RCC 7860 (cell line): ENCODE measurements around the gene ANP32A.

ENCODE experiments used
- DNase-seq: peaks from one replicate; pipeline ENCODE4 v3.0.0-alpha.2; 2015; ENCODE audit warnings: low spot score
- FAIRE-seq: peaks from 2 replicates; lab custom pipeline; 2012; peaks lifted over from hg19 to GRCh38; lab: Jason Lieb, UNC

ANP32A gene

DNA sequence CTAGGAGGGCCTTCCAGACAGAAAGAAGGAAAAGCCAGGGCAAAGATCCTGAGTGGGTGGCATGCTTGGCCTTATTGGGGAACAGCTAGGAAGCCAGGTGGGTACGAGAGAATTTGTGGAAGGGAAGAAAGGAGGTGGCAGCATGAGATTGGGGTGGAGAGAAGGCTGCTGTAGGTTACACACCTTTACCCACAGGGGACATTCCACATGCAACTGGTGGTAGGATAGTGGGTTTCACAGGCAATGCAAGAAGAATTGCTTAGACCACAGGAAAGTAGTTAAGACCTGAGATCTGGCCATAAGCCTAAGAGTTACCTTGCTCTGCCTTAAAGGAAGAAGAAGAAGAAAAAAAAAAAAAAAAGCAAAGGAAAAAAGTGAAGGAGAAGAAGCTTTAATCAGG, 19.8 kb downstream of the ANP32A start:
- FAIRE-seq (no peak), DNase-seq (no peak)

DNA sequence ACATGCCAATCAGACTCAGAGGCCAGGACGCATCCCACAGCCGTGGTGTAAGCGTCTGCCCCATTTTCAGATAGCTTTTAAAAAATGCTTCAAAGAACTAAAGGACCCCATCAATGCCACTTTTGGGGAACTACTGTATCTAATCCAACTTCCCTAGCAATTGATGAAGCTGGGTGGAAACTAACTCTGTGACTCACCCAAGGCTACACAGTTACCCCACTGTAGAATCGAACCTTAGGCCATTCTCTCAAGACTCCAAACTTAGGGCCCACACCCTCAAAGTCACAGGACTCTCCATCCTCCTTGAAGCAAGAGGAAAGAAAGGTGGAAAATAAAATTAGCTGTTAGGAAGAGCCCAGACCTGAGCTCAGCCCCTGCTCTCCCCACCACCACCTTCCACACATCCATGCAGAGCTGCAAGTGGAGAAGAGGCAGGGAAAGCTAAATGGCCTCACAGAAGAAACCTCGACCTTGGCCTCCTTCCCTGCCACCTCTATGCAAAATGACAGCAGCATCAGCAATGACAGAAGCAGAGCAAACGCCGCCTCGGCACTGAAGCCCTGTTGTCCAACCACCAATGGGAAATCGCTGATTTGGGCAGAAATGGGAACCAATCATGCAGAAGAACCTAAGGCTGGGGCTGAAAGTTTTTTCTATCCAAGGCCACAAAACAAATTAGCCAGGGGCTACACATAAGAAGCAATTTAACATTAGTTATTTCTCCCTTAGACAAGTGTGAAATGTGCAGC, 22.2 kb downstream of the ANP32A start:
- FAIRE-seq (no peak), DNase-seq (no peak)

DNA sequence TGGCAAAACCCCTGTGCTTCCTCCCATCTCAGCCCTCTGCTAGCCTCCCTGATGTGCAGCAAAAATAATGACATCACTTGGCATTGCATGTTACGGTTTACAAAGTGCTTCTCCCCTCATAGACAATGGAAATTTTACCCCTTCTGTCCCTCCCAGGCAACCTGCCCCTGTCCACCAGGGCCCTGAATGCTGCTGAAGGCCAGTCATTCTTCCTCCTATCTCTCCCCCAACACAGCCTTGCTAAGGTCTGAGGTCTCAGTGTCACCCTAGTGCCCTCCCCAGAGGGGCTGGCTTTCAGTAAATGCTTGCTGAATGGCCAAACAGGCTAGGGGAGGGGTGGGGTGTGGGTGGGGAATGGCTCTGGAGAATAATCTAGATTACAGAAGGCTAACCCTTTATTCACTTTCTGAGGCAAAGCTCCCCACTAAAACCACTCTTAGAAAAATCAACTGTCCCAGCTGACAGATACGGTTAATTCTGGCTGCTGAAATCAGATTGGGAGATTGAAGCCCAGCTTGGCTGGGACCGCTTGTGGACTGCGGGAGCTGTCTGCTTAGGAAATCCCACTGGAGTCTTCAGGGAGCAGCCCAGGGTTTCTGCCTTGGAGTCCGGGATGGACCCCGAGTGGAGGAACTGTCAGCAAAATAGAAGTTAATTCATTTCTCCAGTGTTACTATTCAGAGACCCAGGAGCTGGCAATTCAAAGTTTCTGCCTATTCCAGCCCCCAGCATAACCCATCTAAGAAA, 22.9 kb downstream of the ANP32A start:
- DNase-seq = no peak
- FAIRE-seq = no peak

DNA sequence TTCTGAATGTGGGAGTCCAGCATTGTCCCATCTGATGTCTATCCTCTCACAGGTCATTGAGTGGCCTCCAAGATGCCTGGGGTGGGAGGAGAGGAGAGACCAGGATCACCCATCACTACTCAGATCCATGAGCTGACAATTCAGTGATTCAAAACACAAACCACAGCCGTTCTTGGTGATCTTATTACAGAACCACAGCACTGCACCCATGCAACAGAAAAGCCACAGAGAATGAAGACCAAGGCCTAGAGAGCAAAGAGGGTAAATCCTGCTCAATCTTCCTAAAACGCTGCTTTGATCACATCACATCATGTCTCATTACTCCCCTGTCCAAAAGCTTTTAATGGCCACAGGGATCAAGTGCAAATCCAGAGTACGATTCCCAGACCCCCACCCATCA, 23.5 kb downstream of the ANP32A start:
- no peak for FAIRE-seq

DNA sequence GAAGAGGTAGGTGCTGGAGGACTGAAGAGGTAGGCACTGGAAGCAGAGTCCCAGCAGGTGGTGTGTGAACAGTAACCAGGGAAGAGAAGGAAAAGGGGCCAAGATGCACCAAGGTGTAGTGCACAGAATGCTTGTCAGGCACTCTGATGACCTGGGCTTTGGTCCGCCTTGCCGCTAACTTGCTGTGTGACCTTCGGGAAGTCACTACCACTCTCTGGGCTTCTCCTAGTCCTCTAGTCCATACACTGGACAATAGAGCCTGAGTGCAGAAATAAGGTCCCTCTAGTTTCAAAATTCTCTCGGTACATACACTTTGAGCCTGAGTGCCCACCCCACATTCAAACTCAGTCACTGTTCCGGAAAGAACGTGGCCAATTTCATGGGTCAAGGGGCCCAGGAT, 24.1 kb downstream of the ANP32A start:
- DNase-seq (no peak), FAIRE-seq (no peak)

More for the DNA sequence above, 23.5 kb downstream of the ANP32A start:
- DNase-seq = no peak

DNA sequence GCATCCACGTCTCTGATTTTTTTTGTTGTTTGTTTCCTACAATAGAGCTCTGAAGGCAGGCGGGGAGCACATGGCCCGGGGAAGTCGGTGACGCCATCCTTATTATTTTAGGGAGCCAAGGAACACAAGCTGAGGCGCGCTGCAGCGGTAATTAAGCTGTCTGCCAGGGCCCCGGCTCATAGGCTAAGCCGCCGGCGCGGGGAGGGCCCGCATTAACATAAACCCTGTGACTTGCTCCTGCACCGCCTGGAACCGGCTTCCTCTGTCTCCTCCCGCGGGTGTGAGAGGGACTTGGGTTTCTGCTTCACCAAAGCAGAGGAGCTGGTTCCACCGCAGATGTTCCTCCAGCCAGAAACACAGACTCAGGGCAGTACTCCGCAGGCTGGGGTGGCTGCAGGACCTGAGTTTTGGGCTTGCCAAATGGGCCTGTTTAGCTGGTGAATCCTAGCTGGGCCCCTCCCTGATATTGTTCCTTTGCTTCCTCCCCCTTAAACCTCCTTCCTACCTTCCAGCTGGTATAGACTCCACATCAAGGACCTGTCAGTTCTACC, 25.3 kb downstream of the ANP32A start:
- DNase-seq = no peak
- FAIRE-seq = no peak

DNA sequence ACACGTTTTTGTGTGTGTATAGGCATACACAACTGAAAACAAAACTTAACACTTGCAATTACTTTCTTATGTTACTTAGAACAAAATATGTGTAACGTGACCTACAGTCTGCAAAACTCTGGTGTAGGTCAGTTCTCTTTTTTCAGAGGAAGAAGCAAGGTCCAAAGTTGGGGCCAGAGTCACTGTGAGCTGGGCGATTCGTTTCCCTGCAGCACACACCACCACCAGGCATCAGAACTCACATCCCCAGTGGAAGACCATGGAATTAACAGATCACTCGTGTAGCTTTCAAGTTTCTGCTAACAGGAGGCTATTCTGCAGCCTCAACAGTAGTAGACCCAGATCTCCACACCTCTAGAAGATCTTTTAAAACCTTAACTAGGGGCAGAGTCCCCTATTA, 25.8 kb downstream of the ANP32A start:
- no peak for DNase-seq
- FAIRE-seq = no peak

DNA sequence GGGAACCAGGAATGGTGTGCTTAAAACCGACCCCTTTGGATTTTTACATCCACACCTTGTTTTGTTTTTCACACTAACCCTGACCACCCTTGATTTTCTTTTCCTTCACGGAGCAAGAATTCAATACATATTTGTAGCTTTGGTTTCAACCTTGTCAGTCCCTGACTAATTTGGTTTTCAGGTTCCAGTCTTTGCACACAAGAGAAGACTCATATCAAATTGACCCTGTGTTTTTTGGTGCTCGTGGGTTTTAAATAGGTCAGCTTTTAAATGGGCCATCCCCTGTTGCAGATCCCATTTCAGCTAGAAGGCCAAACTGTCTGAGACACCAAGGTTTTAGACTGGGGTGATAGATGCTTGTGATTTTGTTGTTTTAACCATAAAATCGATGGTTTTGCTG, 26.4 kb downstream of the ANP32A start:
- no peak for DNase-seq
- no peak for FAIRE-seq

DNA sequence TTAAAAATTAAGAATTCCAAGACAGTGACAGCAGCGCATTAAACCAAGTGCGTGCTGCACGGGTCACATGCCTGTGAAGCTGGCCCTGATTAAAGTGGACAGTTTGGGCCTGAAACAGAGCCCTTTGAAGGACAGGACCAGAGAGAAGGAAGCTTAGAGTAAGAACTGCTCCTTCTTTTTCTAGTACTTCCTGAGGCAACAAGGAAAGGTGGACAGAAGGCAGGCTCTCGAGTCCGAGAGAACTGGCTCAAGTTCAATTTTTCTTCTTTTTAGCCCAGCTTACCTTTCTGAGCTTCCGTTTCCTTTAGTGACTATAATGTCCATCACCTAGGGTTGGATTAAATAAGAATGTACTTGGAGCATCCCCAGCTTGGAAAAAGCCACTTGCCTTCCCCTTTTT, 26.9 kb downstream of the ANP32A start:
- DNase-seq = no peak
- FAIRE-seq = no peak

DNA sequence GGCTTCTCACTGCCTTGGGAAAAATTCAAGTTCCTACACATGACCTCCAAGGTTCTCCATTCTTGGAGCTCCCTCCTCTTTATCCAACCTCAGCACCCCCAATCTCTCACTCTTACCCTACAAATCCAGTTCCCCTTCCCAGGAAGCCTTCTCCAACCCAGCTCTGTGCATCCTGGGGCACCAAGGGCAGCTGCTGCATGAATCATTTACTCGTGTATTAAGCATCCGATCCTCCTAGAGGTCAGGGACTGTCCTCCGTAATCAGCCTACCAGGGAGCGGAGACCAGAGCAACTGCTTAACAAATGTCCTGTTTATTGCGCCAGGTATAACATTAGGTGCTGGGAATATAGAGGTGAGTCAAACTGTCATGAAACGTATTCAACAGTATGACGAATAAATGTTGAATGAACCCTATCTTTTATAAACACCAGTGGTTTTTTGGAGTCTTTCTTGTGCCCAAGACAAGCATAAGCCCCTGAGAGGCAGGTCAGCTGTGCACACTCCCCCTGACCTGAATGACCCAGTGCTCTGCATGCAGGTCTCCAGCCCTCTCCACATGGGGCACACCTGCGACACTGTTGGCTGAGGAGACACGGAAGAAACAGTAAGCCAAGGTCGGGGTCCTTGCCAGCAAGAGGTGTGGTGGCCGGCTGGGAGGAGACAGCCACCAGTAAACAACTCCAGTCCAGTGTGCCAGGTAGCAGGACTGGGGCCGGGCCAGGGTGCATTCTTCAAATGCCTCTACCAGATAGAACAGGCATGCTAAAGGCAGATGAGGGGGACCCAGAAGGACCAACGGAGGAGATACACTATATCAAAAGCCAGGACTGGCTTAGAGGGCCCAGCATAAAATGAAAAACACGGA, 27.6 kb downstream of the ANP32A start:
- FAIRE-seq = no peak
- DNase-seq = no peak

DNA sequence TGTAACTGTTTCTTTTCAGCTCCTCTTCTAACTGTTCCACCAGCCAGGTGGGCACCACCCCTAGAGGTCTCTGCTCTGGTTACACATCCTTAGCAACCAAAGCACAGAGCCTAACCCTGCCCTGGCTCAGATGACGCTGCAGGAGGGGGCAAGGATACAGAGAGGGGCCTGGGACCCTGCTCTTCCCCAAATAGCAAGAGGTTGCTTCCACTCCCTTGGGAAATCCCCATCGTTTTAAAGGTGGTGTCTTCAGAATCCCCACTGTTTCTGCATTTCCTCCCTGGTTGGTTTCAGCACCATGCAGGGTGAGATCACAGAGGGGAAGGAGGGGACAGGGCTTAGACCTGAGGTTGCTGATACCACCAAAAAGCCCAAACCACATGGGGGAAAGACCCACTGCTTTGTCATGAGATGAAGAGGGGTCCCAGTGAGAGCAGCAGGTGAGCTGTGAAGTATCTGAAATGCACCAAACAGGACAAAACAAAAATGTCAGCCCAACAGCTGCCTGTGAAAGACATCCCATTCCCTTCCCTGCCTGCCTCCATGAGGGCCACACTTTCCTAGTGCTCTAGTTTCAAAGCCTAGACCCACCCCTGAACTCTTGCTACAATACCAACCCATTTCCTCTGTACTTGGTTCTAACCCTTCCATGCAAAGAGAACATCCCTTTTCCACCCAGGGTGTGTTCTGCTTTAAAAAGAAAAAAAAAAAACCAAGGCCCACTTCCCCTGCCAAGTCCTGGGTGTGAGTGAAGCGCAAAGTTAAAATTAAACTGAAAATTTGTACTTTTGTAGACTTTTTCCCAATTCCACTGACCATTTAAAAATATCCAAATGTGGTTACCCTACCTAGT, 29.0 kb downstream of the ANP32A start:
- FAIRE-seq (no peak), DNase-seq (no peak)

DNA sequence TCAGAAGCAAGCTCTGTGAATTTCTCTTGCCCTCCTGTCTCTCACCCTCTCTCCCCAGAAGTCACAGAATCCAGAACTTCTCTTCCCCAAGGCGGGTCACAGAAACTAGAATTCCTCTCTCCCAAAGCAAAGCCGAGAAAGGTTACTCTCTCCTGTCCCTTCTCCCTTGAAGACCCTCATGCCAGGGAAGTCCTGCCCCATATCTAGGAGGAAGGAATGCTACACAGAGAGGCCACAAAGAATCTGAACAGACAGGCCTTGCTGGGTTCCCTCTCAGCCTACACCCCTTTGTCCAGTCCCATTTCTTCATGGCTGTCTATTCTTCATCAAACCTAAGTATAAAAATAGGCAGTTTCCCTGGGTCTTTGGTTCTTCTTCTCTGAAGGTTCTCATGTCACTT, 29.8 kb downstream of the ANP32A start:
- DNase-seq = no peak

DNA sequence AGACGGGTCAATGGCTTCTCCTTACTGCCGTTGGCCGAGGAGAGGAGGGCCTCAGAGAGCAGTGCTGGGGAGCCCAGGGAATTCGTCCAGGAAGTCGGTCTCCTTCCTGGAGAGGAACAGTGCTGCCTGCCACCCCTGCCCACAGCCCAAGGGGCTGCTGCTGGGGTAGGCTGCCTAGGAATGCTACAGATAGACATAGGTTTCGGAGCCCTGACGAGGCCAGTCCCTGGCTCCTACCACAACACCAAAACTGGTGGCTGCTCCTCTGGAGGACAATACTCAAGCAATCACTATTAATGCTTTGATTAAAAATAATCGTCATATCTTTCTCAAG, 30.5 kb downstream of the ANP32A start:
- no peak for FAIRE-seq
- no peak for DNase-seq

More for the DNA sequence above, 29.8 kb downstream of the ANP32A start:
- no peak for FAIRE-seq

DNA sequence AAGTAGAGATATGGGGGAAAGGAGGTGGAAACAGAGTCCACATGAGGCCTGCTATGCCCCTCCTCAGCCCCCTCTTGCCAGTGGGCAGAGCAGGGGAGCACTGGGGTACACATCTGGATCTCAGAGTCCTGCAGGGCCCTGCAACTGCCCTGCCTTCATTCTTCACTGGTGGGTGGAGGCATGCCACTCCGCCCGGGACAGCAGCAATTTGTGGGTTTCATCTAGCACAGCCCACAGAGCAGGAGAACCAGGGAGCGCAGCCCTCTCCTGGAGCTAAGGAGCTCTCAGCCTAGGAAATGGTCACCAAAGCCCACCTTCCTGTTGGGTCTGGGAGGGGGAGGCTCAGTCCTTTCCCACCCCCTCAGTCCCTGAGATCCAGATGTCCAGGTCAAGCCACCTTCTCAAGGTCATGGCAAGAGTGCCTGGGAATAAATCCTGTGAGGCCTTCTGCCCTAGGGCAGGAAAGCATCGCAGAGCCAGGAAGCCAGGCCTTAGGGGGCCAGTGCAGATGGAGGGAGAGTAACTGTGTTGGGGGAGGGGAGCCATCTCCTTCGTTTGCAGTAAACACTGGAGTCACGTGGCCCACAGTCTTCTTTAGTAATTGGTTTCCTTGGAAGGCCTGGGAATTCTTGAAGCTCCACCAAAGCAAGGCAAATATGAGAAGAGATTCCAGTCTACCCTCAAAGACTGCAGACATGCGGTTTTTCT, 31.0 kb downstream of the ANP32A start:
- DNase-seq (no peak), FAIRE-seq (no peak)

DNA sequence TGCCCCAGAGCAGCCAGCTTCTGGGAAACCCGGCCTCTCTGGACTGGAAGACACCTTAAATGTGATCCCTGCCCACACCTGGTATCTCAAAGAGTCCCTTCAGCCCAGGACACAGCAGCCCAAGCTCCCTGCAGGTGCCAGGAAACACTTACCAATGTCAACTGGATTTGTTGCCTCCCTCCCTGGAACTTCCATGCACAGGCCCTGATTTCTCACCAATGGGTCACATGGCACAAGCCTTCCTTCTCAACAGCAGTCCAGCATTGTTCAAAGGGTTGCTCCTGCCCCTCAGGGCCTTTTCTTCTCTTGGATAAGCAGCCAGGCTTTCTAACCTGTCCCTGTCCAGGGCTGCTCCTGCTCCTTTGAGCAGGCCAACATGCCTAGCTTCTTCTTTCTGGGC, 31.6 kb downstream of the ANP32A start:
- FAIRE-seq = no peak
- DNase-seq = no peak

DNA sequence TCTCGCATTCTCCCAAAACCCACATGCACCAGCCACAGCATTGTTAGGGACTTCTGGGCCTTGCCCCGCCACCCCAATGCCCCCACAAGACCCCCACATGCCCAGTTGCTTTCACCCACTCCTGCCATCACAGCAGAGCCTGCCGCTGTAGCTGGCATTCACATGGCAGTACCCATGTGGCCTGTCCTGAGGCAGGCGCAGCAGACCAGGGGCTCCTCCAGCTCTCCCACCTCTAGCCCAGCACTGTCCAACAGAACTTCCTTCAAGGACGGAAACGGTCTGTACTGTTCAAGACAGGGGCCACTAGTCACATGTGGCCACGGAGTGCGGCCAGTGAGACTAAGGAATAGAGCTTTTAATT, 32.5 kb downstream of the ANP32A start:
- no peak for FAIRE-seq

DNA sequence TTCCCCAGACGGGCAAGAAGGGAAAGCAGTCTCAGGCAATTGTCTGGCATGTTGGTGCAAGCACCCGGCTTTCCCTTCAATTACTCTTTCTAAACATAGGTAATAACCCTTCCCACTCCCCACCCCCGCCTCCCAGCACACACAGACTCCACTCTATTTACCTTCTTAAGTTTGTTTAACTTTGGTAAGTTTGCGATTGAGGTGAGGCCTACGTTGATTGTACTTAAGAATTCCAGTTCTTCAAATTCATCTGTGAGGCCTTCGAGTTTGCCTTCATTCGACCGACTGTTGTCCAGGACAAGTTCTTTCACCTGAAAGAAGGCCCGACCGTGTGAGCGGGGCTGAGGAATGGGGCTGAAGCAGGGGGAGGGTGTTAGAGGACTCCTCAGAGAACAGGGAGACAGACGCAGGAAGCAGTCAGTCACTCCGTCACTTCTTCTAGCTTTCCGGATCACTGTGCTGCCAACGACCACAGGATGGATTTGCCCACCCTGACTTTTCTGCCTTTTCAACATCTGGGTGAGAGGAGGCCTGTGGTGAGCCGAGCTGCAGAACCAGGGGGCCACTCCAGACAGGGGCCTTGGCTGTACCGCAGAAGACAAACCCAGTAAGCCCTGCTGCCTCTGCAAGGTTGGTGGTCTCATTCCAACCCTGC, 33.0 kb downstream of the ANP32A start:
- FAIRE-seq (no peak), DNase-seq (no peak)

More for the DNA sequence above, 32.5 kb downstream of the ANP32A start:
- DNase-seq = no peak

DNA sequence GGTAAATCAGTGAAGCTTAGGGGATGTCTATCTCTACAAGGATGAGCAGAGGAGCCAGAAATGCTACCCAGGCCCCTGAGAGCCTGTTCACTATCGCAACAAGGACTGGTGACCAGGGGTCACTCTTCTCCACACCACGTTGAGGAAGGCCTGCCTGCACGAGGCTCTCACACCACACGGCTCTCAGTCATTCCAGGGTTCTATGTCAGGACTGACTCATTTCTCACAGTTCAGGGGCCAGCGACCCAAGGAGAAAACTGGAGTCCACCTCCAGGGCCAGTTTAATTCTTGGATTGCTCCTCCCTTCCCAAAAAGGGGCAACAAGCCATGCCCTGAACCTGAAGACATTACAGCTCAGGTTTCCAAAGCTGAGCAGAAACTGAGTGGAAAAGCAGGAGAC, 33.9 kb downstream of the ANP32A start:
- DNase-seq (no peak), FAIRE-seq (no peak)

DNA sequence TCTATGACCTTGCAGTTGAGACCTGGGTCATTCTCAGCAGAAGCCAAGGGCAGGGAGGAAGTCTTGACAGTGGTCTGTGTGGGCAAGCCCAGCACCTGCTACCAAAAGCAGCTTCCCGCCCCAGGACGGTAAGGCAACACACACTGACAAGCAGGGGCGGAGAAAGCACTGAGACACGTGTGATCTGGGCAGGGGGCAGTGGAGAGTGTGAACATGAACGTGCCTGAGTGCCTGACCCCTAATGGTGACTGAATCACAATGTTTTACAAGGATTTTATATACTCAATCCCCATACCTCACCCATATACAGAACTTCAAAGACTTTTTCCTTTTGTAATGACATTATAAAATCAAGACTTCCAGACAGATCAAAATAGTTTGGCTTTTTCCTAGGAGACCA, 35.2 kb downstream of the ANP32A start:
- no peak for DNase-seq
- no peak for FAIRE-seq
